Measurements from ENCODE around the gene EVI5L.

Gene EVI5L

DNA sequence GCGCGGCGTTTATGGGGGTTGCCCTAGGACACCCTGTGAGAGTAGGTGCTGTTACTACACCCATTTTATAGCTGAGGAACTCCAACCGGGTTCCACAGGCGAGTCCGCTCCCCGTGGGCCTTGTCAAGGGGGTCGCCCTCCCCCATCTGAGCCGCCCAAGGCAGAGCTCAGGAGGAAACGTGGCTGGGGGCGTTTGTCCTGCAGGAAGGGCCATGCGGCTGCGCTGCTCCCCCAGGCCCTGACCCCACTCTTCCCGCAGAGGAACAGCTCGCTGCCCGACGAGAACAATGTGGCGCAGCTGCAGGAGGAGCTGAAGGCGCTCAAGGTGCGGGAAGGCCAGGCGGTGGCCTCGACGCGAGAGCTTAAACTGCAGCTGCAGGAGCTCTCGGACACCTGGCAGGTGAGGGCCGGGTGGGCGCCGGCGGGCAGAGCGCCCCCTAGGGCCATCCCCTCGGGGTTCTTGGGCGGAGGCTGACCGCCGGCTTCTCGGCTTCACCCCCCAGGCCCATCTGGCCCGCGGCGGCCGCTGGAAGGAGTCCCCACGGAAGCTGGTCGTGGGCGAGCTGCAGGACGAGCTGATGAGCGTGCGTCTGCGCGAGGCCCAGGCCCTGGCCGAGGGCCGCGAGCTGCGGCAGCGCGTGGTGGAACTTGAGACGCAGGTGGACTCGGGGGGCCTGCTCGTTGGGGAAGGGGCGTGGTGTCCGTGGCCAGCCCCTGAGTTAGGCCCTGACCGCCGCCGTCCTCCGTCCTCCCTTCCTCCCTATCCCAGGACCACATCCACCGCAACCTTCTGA lies 31.8 kb downstream of the EVI5L start:
- no peak for DNase-seq

DNA sequence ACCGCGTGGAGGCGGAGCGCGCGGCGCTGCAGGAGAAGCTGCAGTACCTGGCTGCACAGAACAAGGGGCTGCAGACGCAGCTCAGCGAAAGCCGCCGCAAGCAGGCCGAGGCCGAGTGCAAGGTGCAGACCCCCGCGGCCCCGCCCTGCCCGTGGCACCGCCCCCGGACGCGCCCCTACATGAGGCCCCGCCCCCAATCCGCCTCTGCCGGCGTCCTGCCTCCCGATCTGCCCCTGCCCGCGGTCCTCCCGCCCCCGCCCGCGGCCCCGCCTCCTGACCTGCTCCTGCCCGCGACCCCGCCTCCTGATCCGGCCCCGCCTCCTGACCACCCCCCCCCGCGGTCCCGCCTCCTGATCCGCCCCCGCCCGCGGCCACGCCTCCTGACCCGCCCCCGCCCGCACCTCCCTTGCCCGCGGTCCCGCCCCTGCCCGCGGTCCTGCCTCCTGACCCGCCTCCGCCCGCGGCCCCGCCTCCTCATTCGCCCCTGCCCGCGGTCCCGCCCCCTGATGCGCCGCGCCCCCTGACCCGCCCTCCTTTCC lies 32.5 kb downstream of the EVI5L start:
- DNase-seq: peak; percentile 21

DNA sequence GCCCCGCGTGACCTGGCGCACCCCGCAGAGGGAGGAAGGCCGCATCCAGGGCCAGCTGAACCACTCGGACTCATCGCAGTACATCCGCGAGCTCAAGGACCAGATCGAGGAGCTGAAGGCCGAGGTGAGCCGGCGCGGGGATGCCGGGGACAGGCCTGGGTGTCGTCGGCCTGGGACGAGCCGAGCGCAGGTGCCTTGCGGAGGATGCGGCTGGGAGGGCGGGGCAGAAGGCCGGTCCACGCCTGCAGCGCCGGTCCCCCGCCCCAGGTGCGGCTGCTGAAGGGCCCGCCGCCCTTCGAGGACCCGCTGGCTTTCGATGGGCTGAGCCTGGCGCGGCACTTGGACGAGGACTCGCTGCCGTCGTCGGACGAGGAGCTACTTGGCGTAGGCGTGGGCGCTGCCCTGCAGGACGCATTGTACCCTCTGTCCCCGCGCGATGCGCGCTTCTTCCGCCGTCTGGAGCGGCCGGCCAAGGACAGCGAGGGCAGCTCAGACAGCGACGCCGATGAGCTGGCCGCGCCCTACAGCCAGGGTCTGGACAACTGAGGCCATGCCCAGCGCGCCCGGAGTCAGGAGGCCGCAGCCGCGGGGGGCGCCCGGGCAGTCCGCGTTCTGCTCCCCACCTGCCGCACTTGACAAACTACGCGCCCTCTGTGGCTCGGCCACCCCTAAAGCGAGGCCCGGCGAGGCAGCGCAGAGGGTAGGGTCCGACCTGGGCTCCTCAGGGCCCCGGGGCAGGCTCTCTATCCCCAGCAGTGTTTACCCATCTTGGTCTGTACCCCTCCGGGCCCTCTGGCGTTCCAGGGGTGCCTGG lies 33.3 kb downstream of the EVI5L start:
- DNase-seq: no peak

DNA sequence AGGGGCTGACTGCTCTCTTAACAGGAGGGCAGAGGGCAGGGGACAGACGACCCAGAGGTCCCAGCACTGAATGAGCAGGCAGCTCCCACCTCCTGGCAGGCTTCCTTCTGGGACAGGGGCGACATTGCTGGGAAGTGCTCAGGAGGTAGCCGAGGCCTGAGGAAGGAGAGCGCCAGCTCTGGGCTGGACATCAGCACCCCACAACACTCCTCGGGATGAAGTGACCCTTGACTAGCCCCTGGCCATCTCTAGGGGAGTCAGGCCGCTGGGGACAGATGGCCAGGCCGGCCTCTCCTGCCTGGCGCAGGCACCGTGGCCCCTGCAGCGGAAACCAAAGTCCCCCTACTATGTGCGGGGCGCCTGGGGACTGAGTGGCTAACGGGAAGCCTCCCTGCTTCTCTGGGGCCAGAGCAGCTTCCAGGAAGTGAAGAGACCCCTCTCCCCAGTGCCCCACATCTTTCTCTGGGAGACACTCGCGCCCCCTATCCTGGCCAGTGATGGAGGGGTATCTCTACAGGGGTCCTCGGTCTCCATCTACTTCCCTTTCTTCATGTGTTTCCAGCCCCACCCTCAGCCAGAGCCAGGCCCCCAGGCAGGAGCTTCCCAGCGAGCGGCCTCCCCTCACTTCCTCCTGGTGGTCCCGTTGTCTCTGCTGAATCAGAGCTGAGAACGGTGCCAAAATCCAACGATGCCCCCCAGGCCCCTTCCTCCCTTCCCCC lies 34.1 kb downstream of the EVI5L start:
- DNase-seq: no peak

DNA sequence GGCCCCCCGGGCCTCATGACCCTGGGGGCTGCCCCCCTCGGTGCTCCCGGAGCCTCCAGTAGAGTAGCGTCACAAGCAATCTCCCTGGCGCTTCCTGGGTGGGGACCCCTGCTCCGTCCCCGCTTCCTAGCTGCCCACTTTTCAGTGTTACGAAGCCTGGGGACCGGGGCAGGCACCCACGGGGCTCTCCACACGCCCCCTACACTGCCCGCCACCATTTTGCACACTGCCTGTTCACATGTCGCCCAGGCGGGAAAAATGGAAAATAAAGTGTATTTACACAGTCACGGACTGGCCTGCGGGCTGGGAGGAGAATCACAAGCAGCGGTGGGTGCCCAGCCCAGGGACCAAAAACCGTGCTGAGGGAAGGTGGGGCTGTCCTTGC lies 34.7 kb downstream of the EVI5L start:
- no peak for DNase-seq

DNA sequence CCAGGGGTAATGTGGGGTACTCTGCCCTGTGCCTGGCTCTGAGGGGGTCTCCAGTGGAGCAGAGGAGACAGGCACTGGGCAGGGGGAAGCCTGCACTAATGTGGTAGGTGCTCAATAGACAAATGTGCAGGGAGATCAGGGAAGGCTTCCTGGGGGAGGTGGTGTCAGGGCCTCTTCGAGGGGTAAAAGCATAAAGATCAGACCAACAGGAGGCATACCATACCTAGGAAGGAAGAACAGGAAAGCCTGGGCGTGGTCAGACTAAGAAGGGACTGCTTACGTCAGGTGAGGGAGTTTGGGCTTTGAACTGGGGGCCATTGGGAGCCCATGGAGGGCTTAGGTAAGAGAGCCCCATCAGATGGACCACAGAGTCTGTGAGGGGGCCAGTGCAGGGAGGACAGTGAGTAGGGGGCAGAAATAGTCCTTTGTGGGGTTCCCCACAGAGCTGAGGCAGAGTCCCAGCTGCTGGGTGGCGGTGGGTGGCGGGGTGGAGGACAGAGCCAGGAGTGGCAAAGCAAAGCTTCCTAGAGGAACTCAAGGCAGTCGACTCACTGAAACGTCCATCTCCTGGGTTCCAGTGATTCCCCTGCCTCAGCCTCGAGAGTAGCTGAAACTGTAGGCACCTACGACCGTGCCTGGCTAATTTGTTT lies 35.4 kb downstream of the EVI5L start:
- no peak for DNase-seq

DNA sequence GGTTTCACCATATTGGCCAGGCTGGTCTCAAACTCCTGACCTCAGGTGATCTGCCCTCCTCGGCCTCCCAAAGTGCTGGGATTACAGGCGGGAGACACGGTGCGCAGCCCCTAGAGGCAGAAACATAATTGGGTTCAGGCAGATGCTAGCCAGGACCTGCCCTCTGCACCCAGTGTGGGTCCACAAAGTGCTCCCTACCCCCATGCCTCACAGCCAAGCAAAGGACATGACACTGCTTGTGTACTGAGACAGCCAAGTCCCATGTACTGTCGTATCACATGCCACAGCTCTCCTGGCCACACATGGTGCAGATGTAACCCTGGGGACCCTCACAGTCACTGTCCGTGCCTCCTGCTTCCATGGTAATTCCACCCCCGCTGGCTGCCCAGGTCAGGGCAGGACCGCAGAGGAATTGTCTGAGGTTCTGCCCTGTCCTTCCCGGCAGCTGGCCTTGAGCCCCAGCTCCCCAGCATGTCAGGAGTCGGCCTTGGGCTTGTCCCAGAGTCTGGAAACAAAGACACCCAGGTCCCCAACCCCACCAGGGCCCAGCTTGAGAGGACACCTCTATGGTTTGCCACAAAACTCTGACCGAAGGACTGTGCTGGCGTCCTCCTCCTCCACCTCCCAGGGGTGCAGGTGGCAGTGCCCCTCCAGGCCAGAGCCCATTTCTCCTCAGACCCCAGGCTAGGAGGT lies 36.5 kb downstream of the EVI5L start:
- no peak for DNase-seq

DNA sequence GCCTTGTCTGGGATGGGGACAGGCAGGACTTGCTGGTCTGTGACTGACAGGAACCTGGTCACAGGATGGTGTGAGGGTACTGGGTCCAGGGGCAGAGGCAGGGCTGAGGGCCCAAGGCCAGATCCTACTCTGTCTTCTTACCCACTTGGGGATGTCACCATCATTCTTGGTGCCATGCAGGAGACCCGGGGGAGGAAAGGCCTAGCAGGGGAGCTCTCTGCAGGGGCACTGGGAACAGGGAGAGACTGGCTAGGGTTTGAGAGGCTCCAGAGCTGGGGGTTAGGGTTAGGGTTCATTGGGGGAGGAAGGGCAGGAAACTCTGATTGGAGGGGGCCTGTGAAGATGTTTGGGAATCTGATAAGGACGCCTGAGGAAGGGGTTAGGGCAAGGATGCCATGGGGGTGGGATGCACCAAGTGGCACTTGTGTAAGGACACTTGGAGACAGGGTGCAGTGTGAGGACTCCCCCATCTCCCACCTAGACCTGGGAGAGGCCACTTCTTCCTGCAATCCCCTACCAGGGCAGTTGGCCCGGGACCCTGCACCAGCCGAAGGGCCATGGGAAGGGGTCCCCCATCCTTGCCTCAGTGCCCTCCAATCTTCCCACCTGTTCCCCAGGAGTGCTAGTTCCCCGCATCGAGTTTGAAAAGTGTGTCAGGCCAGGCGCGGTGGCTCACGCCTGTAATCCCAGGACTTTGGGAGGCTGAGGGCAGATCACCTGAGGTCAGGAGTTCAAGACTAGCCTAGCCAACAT lies 37.2 kb downstream of the EVI5L start:
- DNase-seq: no peak

DNA sequence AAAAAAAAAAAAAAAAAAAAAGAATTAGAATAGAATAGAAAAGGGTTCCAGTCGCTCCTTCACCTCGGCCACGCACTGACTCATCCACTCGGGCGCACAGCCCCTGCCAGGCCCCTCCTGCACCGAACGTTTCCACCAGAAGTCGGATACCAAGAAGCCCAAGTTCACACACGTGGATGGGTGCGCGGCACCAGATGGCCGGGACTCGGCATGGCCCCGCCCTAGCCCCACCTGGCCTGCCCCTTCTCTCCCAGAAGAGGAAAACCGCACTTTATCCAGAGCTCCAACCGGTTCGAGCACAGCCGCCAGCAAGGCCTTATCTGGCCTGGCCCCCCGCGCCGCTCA lies 38.3 kb downstream of the EVI5L start:
- no peak for DNase-seq

DNA sequence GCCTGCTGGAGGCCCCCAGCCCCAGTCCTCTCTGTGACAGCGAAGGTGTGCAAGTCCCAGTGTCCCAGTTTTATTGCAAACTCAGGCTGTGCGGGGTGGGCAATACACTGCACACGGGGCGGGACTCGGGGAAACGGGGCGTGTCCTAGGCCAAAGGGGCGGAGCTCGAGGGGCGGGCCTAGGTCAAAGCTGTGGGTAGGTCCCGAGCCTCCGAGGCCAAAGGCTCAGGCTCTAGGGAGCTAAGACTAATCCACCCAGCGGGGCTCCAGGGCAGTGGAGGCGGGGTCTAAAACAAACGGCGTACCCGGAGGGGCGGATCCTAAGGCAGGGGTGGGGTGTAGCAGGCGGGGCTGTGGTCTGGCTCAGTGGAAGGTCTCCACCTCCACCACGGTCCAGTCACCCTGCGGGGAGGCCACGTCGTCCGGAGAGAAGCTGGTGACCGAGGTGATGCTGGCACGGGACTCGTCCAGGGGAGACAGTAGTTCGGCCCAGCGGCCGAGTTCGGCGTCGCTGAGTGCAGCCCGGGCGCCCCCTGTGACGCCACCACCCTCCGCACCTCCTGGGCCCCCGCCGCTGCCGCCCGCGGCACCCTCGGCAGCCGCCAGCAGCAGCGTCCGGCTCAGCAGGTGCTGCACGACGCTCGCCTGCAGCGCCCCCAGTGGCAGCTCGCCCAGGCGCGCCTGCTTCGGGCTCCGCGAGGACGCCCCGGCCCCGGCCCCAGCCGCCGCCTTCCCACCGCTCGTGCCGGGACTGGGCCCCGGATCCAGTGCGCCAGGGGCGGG lies 38.8 kb downstream of the EVI5L start:
- DNase-seq: no peak

DNA sequence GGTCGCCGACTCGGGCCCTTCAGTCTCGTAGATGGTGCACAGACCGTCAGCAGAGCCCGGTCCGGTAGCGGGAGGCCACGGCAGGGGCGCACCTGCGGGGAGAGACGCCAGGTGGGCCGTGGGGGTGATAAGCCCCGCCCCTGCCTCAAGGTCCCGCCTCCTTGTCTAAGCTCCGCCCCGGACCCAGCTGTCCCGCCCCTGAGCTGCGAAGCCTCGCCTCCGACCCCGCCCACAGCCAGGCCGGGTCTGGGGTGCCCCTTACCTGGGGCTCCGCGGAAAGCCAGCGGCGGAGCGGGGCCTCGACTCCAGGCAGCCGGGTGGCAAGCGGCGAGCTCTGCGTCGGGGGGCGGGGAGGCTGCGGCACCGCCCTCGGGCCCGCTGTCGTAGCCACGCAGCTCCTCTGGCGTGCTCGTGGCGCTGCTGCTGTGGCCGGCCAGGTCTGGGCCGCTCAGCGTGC lies 39.5 kb downstream of the EVI5L start:
- no peak for DNase-seq

DNA sequence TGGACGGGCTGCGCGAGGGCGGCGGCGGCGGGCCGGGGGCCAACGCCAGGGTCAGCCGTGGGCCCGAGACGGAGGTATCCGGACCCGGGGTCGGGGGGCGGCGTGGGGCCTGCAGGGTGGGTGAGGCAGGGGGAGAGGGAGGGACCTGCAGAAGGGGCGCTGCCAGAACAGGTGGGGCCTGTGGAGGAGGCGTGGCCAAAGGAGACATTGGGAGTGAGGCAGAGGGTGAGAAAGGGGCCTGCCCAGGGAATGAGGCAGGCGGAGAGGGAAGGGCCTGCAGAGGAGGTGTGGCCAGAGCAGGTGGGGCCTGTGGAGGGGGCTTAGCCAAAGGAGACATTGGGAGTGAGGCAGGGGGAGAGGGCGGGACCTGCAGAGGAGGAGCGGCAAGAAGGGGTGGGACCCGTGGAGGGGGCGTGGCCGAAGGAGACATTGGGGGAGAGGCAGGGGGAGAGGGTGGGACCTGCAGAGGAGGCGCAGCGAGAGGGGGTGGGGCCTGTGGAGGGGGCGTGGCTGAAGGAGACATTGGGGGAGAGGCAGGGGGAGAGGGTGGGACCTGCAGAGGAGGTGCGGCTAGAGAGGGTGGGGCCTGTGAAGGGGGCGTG lies 40.0 kb downstream of the EVI5L start:
- no peak for DNase-seq

DNA sequence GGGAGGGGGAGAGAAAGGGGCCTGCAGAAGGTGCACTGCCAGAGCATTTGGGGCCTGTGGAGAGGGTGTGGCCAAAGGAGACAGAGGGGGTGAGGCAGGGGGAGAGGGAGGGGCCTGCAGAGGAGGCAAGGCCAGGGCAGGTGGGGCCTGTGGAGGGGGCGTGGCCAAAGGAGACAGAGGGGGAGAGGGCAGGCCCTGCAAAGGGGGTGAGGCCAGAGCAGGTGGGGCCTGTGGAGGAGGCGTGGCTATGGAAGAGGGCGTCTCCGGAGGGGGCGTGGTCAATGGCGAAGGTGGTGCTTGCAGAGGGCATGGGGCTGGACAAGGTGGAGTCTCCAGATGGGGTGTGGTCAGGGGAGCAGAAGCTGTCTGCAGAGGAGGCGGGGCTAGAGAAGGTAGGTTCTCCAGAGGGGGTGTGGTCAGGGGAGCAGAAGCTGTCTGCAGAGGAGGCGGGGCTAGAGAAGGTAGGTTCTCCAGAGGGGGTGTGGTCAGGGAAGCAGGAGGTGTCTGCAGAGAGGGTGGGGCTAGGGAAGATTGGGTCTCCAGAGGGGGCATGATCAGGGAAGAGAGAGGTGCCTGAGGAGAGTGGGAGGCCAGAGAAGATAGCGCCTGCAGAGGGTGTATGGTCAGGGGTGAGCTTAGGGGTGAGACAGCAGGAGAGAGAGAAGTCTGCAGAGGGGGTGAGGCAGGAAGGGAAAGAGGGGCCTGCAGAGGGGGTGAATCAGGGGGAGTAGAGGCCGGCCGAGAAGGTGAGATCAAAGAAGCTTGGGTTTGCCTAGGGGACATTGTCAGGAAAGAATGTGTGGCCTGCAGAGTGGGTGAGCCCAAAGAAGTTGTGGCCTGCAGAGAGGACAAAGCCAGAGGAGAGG lies 40.8 kb downstream of the EVI5L start:
- no peak for DNase-seq

DNA sequence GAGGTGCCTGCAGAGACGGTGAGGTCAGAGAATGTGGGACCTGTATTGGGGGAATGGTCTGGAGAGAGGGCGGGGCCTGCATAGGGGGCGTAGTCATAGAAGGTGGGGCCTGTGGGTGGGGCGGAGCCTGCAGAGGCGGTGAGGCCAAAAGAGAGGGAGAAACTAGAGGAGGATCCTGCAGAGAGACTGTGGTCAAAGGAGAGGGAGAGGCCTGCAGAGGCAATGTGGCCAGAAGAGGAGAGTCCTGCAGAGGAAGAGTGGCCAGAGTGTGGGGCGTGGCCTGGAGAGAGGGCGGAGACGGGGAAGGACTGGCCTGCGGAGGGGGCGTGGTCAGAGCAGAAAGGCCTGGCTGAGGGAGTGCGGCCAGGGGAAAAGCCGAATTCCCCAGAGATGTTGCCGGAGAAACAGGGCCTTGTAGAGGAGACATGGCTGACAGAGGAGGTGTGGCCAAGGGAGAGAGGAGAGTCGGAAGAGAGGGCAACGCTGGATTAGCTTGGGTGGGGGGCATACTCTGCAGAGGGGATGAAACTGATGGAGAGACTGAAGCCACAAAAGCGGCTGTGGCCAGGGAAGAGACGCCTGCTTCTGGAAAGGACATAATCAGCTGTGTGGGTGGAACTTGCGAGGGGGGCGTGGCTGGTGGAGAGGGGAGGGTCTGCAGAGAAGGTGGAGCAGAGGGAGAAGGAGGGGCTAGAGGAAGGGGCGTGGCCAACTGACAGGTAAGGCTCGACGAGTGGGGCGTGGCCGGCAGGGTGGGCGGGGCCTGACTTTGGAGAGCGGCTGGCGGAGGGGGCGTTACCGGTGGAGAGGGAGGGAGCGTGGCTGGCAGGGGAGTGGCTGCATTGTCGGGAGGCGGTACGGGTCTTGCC lies 41.7 kb downstream of the EVI5L start:
- peak; percentile 28 for DNase-seq

DNA sequence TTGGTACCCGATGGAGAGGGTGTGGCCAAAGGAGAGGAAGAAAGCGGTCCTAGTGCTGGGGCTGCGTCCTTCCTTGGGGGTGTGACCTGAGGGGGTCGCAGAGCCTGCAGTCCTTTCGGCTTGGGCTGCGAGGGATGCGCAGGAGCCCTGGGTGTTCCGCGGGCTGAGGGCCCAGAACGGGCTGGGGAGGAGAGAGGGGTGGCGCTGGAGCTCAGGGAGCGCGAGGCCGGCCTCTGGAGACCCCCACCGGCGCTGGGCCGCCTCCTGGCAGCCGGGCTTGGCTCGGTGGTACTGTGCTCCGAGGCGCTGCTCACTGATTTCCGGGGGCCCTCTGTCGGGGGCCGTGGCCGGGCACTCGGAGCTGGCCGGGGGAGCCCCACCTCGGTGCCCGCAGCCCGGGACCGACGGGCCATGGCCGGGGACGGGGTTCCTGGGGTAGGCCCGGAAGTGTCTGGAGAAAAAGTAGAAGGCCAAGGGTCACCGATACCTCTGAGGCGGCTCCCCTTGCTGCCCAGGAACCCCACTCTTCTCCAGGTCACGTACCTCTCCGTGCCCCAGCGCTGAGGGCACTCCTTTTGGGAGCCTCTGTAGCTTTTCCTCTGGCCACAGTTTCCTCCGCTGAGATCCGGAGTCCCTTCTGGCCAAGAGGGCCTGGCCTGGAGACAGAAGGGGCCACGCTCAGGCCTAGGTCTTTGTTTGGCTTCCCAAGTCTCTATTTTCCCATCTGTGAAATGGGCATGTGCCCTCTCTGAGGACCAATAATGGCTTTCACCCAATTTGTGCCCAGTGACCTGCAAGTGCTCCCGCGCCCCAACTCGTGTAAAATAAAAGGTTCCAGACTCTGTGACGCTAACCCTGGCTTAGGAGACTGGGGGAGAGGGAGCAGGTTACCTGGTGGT lies 42.5 kb downstream of the EVI5L start:
- DNase-seq: no peak

DNA sequence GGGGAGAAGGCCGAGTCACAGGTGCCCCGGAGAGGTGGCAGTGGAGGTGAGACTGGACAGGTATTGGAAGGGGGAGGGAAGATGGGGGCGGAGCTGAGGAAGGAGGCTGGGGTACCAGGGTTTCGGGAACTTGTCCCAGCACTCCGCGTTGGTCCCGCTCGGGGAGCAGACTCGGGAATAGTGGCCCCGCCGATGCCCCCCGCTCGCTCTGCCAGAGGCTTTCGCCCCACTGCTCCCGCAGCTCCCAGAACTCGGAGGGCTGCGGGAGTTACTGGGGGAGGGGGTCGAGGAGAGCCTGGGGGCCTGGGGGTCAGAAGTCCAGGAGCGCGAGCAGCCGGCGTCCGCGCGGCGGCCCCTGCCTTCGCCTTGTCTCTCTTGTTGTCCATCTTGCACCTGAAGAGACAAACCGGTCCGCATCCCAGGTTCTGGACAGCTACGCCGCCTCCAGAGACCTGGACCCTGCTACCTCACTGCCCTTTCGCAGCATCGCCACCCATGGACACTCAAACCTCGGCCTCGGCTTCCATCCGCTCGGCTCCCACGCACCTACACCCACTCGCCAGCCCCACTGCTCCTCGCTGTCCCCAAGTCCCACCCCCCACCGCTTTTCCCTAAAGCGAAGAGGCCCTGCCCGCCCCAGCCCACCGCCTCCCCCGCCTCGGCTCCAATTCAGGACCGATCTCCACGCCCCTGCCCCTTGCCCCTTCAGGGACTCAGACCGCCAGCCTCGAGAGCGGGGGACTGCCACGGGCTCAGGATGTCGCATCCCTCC lies 43.5 kb downstream of the EVI5L start:
- DNase-seq: peak; percentile 36

Data from NCI-H510A (cell line).